GM21423 (cell line): ENCODE measurements around the gene CCN6.
"Not testable (repeated sequence)": the region's sequence is repeated elsewhere in the genome, so short reads cannot be mapped to it uniquely, and the experiment has no call there.

Source experiments
- ATAC-seq: cut with Tn5 transposase; IDR thresholded peaks from one replicate; pipeline ENCODE4 v1.9.1; 2021; ENCODE audit warnings: mild to moderate bottlenecking, moderate library complexity; ENCODE audit not compliant: unreplicated experiment

Gene CCN6

DNA sequence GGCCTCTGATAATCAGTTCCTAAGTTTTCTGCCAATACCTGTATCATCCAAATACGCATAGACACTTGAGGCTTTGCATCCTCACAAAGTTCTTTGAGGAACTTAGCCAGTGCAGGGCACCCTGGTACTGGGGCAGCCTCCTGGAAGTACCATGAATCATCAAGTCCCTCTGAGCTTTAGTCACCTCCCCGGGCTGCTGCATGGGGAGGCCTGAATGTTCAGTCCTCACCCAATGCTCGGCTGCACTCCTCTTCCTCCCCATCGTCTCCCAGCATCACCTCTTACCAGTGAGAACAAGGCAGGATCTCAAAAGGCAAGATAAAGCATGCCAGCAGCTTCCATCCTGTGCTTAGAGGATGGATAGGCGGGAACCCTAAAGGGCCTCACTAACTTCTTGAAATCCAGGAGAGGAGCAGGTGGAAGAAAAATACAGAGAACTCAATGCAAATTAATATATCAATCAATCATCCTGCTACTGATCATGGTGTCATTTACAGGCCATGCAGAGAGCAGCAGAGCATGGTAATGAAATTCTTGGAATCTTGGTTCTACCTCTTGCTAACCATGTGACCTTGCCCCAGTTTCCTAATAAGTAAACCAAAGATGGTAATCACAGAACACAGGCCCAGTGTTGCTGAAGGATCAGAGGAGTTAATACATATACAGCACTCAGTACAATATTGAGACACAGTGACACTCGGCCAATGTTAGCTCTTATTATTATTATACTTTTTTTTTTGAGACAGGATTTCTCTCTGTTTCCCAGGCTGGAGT lies 4.7 kb upstream of the CCN6 start:
- no peak for ATAC-seq

DNA sequence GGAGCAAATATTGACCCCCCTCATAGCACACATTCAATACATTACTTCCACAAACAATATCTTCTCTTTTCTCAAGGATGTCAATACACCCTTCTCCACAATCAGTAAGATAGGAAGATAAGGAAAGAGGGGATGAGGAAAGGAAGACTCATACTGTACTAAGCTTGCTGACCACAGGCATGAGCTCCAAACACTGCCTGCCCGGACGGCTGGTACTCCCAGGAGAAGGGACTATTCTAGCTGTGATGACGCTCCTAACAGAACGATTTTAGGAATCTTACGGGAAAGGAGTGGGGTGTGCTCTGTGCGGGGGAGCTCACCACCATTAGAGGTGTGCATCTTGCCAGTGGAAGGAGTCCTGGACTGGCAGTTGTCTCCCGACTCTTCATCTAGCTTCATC lies 3.9 kb upstream of the CCN6 start:
- no peak for ATAC-seq

- ATAC-seq, result no peak
These were observed 3.5 kb upstream of the CCN6 start for GRCh38 chr6:112050429-112050828.

GRCh38 chr6:112051251-112051740 lies 2.6 kb upstream of the CCN6 start:
- not testable (repeated sequence) for ATAC-seq

GRCh38 chr6:112054555-112055190 lies 769 bp downstream of the CCN6 start:
- ATAC-seq, result no peak

DNA sequence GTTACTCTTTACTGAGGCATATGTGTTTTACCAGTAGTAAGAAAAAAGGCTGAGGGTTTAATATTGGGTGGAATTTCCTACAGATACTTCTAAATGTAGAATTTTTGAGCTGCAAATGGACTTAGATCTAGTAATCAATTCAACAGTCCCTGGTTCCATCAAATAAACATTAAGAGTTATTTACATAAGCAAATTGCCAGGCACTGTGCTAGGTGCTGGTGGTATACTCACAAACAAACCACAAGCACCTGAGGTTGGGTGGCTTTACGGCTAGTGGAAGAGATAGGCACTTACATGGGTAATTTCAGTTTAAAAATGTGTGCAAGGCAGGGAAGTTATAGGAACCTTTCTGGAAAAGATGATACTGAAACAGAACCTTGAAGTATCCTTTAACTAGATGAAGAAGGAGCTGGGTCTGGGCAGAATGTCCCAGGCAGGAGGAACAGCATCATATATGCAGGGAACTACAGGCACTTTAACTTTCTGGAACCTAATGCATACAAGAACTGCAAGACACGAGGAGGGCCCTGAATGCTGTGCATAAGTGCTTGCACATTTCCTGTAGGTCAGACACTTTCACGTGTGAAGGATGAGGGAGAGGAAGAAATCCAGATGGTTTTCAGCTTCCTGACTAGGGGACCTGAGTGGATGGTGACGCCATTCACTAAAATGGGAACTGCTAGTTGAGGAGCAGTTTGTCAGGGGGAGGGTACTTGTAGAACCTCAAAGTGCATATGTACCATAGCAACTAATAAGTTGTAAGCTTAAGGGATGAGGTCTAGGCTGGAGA lies 4.5 kb downstream of the CCN6 start:
- ATAC-seq, result no peak

DNA sequence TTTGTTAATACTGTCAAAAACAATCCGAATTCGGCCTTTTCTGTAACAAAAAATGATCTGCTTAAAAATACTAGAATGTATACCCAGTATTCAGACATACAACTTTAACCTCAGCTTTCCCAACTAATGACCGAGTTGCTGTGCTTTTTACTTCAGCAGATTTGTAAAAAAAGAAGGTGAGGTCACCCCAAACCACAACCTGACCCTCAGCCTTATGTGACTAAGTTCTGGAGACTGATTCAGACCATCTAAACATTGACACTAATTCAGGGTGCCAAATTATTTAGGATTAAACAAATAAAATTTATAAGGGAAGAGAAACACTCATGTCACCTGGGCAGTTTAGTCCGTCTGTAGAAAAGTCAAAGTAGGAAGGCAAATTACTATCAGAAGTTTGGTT lies 7.7 kb downstream of the CCN6 start:
- ATAC-seq, result no peak

- ATAC-seq, result no peak
These were observed 9.1 kb downstream of the CCN6 start for GRCh38 chr6:112062966-112063365.

DNA sequence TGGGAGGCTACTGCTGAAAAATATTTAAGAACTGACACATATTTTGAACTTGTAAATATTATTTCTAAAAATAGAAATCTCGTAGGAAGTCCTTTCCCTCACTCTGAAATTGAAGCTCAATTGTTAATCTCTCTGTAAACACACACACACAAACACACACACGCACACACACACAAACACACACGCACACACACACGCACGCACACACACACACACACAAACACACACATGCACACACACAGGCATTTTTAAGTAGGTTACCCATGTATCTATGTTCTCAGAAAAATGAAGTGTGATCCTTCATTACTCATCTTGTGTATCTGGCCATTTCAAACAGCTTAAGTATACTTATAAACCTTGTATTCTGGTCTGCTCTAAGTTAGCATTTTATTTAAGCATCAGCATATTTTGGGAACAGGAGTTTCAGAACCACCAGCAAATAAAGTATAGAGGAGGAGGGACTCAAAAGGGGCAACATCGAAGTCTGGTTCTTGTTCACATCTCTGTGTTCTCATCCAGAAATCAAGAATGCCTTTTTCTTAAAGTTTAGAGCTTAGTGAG lies 11.6 kb downstream of the CCN6 start:
- ATAC-seq, result no peak

DNA sequence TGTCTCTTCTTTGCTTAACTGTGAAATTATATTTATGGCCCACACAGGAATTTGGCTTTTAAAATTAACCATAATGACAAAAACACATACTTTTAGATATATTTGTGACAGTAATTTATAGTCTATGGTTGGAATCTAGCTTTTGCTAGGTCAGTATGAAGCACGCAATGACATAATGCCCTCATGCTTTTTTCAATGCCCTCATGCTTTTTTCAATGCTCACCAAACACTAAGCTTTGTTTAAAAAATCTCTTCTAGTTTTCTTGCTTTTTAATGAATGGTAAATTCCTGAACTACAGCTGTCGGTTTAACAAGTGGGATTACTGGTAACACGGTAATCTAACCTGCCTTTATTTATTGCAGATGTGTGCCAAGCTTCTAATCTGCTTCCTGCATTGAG lies 12.7 kb downstream of the CCN6 start:
- ATAC-seq, result no peak

DNA sequence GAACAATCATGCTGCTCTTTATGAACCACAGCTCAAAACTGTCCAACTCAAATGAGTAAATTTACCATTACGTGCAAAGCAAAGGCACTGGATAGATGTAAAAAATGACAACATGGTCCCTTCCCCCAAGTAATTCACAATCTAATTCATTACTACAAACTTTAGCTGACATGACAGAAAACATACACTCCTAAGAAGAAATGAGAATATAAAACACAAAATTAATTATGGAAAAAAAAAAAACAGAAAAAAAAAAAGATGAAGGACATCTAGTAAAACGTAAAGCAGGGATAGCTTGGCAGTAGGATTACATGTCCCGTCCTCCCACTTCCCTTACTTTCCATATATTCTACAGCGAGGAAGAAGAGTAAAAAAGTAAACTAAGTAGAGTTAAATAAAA lies 27.7 kb downstream of the CCN6 start:
- no peak for ATAC-seq

GRCh38 chr6:112085286-112086065 lies 31.6 kb downstream of the CCN6 start:
- no peak for ATAC-seq

DNA sequence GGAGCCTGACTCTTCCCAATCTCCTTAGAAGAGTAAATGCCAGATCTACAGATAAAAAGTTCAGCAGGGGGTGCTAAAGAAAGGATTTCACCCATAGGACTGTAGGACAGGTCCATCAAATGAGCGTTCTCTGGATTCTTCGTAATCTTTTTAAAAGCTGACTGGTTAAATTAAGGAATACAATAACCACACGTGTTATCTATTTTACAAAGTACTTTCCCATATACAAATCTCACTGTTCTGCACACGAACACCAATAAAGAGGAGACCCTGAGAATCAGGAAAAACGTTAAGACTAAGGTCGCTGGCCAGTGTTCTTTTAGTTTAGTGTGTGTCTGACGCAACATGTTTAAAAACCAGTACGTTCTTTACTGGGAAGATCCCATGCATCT lies 32.8 kb downstream of the CCN6 start:
- ATAC-seq, result peak; percentile 24

GRCh38 chr6:112087136-112087911 lies 33.4 kb downstream of the CCN6 start, which contains the start of the genes FAM229B and TUBE1:
TSS of gene FAM229B (plus strand) at chr6:112087591. CDS start at chr6:112099284, 11,693 bp downstream.
TSS of gene TUBE1 (minus strand) at chr6:112087482. CDS start at chr6:112087434, 48 bp downstream.
- ATAC-seq, result peak; percentile 96

DNA sequence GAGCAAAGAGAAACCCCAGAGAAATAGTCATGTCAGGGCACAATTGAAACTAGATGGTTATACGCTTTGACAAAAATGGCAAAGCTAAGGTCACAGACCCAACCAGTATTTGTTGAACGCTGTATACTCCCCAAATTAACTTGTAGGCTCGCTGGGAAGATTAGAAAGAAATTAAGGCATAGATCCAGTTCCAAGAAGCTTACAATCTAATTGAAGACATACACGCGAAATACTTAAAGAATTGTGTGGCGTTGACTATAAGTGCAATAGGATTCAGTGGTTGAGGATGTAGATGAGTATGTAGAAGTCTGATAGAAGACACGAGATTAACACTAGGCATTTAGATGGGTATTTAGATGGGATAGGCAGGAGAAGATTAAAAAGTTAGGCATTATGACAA lies 34.0 kb downstream of the CCN6 start:
- no peak for ATAC-seq

GRCh38 chr6:112096901-112097300 lies 43.0 kb downstream of the CCN6 start:
- no peak for ATAC-seq

DNA sequence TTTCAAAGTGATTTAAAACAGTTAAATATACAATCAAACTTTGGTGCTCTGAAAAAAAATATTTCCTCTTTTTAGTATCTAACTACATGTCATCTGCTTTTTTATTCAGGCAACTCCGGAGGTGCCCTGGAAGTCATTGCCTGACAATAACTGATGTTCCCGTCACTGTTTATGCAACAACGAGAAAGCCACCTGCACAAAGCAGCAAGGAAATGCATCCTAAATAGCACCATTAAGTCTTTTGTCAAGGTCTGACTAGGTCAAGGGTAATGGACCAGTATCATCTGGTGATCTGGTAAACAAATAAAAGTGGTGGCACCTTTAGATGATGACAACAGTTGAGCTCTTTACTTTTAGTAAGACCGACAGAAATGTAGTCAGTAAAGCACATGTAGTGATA lies 46.7 kb downstream of the CCN6 start:
- no peak for ATAC-seq

DNA sequence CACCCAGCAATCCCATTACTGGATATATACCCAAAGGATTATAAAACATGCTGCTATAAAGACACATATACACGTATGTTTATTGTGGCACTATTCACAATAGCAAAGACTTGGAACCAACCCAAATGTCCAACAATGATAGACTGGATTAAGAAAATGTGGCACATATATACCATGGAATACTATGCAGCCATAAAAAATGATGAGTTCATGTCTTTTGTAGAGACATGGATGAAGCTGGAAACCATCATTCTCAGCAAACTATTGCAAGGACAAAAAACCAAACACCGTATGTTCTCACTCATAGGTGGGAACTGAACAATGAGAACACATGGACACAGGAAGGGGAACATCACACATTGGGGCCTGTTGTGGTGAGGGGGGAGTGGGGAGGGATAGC lies 52.1 kb downstream of the CCN6 start:
- ATAC-seq, result not testable (repeated sequence)

DNA sequence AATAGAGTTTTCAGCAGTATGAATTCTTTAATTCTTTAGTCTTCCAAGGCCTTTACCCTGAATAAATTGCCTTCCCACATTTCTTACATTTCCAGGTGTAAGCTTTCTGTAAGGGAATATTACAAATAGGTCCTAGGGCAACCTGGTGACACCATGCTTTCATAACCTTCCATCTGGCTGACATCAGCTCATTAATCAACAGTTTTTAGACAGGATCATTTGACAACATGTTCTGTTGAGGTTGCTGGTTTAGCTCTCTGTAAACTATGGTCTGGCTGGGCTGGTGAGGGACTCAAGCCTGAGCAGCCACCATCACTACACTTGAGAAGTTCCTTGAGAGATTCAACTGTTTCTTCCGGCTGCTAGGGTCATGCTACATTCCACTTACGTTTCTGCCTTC lies 52.7 kb downstream of the CCN6 start:
- no peak for ATAC-seq

DNA sequence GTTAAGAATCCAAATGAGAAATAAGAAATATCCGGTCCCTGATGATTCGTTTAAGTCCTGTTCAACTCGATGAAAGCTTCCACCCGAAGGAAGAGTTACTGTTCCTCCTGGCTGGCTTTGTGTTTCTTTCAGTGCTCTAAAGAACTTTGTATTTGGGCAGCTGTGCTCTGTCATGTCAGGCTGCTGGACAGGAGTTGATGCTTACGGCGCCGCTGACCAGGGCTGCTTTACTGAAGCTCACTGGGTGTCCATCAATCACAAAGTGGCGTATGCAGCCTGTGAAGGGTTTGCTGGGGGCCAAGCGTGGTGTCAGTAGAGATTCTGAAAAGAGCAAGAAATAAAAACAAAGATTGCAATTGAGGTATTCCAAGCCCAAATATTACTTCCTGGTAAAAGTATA lies 55.4 kb downstream of the CCN6 start:
- ATAC-seq, result no peak
